ENCODE measurements around the gene ZW10. TPM values are rescaled to one million over a fixed set of nuclear protein-coding genes. Genes with fewer than 3 reads are reported as not detected.
"Not testable (repeated sequence)": the region's sequence is repeated elsewhere in the genome, so short reads cannot be mapped to it uniquely, and the experiment has no call there.

ZW10 gene
- polyA plus RNA-seq, 1 donor = 14.9 TPM

DNA sequence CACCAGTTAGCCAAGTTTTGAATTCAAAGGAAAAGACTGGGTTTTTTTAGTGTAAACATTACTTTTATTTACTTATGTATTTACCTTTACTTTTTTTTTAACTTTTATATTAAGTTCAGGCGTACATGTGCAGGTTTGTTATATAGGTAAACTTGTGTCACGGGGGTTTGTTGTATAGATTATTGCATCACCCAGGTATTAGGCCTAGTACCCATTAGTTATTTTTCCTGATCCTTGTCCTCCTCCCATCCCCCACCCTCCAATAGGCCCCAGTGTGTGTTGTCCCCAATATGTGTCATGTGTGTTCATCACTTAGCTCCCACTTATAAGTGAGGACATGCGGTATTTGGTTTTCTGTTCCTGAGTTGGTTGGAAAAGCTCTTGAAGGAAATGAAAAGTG is 20.6 kb downstream of the ZW10 start:
- DNase-seq (ENCODE audit: low read depth) = no peak

- DNase-seq (ENCODE audit: low read depth) = no peak
Observed at GRCh38 chr11:113736323-113736722, 37.2 kb downstream of the ZW10 start.

DNA sequence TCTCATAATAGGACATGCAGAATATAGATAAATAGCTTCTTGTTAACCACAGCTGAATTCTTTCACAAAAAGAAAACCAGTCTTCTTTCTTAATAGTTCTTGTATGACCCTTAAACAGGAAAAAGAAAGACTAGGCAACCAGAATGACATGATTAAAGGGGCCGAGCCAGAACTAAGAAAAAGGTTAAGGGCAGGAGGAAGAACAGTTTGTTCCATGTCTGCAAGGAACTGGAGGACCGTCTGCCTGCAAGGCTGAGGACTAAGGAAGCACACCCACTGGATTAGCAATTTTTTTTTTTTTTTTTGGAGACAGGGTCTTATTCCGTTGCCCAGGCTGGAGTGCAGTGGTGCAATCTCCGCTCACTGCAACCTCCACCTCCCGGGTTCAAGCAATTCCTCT is 41.4 kb downstream of the ZW10 start:
- no peak for DNase-seq (ENCODE audit: low read depth)

GRCh38 chr11:113730887-113731726 is 42.4 kb downstream of the ZW10 start:
- DNase-seq (ENCODE audit: low read depth) = peak; percentile 40

GRCh38 chr11:113729456-113729855 is 44.0 kb downstream of the ZW10 start:
- no peak for DNase-seq (ENCODE audit: low read depth)

DNA sequence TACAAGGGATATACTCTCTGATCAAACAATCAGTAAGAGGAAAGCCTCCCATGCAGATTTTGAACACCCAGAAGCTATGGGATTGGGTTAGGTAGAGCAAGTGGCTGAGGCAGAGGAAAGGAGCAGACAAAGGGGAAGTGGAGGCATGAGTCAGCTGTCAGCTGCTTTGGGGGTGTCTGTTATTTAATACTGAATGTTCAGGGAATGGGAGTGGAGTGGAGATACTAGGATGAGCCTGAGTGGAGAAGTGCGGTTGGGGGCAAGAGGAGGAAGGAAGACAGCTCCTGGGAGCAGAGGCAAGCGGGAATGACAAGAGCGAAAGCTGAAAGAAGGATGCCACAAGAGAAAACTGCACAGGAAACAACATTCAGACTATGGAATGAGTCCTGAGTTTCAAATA is 44.7 kb downstream of the ZW10 start:
- DNase-seq (ENCODE audit: low read depth) = no peak

DNA sequence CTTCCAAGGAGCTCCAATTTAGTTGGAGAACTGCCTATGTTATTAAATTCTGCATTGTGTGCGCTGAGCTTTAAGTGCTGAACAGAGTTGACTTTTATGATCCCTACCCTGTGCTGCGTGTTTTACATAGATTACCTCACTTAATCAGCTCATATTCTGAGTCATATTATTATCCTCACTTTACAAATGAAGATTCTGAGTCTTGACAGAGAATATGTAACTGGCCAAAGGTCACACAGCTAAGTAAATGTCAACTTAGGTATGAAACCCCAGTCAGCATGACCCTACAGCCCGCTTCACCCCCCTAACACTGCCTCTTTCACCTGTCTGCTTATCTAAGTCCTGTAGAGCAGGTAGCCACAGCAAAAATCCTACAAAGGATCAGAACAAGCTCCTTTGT is 47.6 kb downstream of the ZW10 start:
- DNase-seq (ENCODE audit: low read depth) = no peak

GRCh38 chr11:113725407-113725806 is 48.1 kb downstream of the ZW10 start:
- no peak for DNase-seq (ENCODE audit: low read depth)

- DNase-seq (ENCODE audit: low read depth) = no peak
Observed at GRCh38 chr11:113724778-113725177, 48.7 kb downstream of the ZW10 start.

GRCh38 chr11:113723787-113724186 is 49.7 kb downstream of the ZW10 start:
- no peak for DNase-seq (ENCODE audit: low read depth)

DNA sequence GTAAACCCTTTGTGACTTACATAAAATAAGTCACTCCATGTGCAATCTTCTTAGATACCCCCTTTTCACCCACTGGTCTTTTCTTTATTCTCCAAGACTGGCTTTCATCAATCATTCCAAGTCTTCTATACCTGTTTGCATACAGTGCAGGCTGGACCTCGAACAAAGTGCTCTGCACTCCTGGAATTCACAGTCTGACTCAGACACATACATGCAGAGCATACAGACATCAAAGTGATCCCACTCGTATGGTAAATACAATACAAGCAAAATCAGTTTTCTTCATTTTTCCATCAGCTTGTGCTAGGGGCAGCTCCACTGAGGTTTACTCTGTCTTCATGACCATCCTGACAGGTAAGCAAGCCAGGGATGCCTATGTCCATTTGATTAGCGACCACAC is 50.6 kb downstream of the ZW10 start:
- no peak for DNase-seq (ENCODE audit: low read depth)

- DNase-seq (ENCODE audit: low read depth) = no peak
Observed at GRCh38 chr11:113722221-113722620, 51.3 kb downstream of the ZW10 start.

- no peak for DNase-seq (ENCODE audit: low read depth)
Observed at GRCh38 chr11:113721462-113722066, 51.9 kb downstream of the ZW10 start.

DNA sequence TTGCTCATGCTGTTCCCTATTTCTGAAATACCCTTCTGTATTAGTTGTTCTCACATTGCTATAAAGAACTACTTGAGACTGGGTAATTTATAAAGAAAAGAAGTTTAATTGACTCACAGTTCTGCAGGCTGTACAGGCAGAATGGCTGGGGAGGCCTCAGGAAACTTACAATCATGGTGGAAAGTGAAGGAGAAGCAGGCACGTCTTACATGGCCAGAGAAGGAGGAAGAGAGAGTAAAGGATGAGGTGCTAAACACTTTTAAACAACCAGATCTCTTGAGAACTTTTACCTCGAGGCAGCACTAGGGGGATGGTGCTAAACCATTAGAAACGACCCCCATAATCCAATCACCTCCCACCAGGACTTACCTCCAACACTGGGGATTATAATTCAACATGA is 53.0 kb downstream of the ZW10 start:
- DNase-seq (ENCODE audit: low read depth) = not testable (repeated sequence)

DNA sequence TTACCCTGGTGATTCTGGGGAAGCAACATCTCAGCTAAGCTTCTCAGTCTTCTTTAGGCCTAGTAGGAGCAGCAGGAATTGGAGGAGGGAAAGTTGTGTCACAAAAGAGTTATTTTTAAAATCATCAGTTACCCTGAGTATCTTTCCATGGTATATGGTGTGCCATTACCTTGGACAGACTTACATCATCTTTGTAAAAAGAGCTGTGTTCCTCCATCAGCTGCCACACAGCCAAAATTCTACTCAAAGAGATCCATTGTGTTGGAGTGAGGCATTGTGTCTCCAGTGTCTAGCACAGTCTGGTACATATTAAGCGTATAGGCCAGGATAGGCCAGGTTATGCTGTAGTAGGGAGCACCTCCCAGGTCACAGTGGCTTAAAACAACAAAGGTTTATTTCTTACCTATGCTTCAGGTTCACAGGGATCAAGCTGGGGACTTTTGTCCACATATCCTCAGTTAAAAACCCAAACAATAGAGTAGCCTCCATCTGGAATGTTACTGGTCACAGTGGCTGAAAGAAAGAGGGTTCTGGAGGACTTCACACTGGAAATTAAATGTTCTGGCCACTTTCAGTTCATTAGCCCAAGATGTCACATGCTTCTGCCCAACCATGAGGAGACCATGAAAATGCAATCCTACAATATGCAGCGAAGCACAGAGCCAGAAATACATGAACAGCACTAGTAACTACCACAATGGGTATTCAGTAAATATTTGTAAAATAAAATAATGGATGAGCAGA is 57.4 kb downstream of the ZW10 start:
- no peak for DNase-seq (ENCODE audit: low read depth)

DNA sequence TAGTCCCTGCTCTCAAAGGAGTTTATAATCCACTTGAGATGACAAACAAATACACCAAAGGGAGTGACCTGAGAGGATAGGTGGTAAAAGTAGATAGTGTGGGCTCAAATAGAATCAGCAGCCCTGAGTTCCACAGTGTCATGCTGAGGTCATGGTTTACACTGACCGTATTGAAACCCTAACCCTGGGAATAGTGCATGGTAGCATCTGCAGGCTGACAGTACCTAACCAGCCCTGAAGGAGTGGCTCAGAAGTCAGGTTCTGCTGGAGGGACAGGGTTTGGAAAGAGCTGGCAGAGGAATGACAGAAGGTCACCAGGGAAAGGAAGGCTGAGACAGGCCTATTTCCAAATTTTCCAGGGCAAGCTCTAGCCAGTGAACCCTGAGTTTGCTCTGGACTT is 58.2 kb downstream of the ZW10 start:
- DNase-seq (ENCODE audit: low read depth) = no peak

DNA sequence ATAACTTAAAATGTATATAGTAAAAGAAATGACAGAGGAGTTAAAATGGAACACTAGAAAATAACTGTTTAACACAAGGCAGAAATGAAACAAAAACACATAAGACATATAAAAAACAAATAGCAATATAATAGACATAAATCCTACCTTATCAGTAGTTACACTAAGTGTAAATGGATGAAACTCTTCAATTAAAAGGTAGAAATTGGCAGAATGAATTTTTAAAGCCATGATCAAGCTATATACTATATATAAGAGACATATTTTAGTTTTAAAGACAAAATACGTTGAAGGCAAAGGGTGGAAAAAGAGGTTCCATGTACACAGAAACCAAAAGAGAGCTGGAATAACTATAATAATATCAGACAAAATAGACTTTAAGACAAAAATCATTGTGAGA is 62.5 kb downstream of the ZW10 start:
- no peak for DNase-seq (ENCODE audit: low read depth)

- DNase-seq (ENCODE audit: low read depth) = no peak
Observed at GRCh38 chr11:113705871-113706655, 67.4 kb downstream of the ZW10 start, which contains the start of gene TMPRSS5. TMPRSS5 (minus strand) TSS chr11:113706308; CDS start chr11:113706224, 84 bp downstream.

GRCh38 chr11:113703551-113703950 is 69.9 kb downstream of the ZW10 start:
- DNase-seq (ENCODE audit: low read depth) = not testable (repeated sequence)

- no peak for DNase-seq (ENCODE audit: low read depth)
Observed at GRCh38 chr11:113701491-113701890, 72.0 kb downstream of the ZW10 start.

DNA sequence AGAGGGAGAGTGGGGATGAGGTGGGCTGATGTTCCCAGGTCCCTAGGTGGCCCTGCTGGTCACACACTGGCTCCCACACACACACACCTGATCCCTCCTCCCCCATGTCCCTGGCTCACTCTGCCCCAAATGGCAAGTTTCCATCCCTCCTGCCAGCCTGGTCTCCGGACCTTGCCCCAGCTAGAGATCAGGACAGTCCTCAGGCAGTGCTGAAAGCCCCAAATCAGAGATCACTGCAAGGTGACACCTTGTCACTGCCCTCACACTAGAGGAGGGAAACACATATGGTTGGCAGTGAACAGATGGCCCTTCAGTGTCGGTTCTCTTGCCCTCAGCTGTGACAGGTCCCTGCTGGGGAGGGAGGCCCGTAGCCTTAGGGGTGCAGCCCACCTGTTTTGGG is 75.0 kb downstream of the ZW10 start:
- no peak for DNase-seq (ENCODE audit: low read depth)
